ENCODE results near the gene MACROD2. TPM values are rescaled to one million over a fixed set of nuclear protein-coding genes. Genes with fewer than 3 reads are reported as not detected.

The MACROD2 gene
- total and polyA plus RNA-seq, 2 experiments from 2014 or later = 2.8 to 4.3 TPM

DNA sequence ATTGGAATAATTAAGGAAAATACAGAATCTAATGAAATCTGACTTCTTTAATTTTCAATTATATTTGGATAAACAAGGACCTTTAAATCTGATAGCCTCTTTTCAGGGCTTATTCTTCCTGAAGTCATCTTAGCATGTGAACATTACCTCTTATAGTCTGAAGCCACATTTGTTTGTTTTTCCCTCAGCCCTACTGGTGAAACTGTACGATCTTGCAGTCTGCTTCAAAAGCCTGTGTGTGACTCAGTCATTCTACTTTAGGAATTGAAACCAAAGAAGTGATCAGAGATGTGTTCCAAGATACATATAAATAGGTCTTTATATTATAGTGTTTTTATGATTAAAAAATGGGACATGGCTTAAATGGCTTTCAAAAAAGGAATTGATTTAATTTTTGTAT, 67.5 kb downstream of the MACROD2 start:
- DNase-seq (ENCODE audit: low spot score) (no peak), ATAC-seq (no peak)
- H3F3A ChIP-seq (replicated peaks; ENCODE audit: low read depth) = no peaks in the 10 kb centered on the region
- H3K27me3 Mint-ChIP-seq (ENCODE audit: insufficient read depth, low read depth, poor library complexity) = no peaks in the 10 kb centered on the region
- no peaks in the 10 kb centered on the region for H3K27me3 ChIP-seq (ENCODE audit: insufficient read depth)
- no peak overlapping the region for H3K27ac ChIP-seq (ENCODE audit: low read depth)
- H3K4me1 ChIP-seq (ENCODE audit: insufficient read depth) = no peaks in the 10 kb centered on the region; the same call in 1 of the 2 replicates
- H2AFZ ChIP-seq = no peak overlapping the region
- no peaks in the 10 kb centered on the region for H3K36me3 Mint-ChIP-seq (ENCODE audit: low read depth)
- no peak overlapping the region for H3K4me3 Mint-ChIP-seq
- no peaks in the 10 kb centered on the region for H3K9me3 Mint-ChIP-seq
- no peaks in the 10 kb centered on the region for H3K79me2 ChIP-seq (replicated peaks; ENCODE audit: insufficient read depth)
- no peaks in the 10 kb centered on the region for H3K9me2 ChIP-seq (ENCODE audit: insufficient read depth)
- no peak for TF ChIP-seq CREB1 (CRISPR knock-in tag; IDR thresholded peaks at IDR 0.05; ENCODE audit: low read depth)
- no peak for TF ChIP-seq POLR2AphosphoS5 (IDR thresholded peaks at IDR 0.05; ENCODE audit: low read depth)
- no peak for TF ChIP-seq EZH2 (IDR thresholded peaks at IDR 0.05; ENCODE audit: low read depth, unreplicated experiment)
- no peak for TF ChIP-seq ZNF331 (CRISPR knock-in tag; IDR thresholded peaks at IDR 0.05; ENCODE audit: low read depth)
- TF ChIP-seq, protein P1, sequence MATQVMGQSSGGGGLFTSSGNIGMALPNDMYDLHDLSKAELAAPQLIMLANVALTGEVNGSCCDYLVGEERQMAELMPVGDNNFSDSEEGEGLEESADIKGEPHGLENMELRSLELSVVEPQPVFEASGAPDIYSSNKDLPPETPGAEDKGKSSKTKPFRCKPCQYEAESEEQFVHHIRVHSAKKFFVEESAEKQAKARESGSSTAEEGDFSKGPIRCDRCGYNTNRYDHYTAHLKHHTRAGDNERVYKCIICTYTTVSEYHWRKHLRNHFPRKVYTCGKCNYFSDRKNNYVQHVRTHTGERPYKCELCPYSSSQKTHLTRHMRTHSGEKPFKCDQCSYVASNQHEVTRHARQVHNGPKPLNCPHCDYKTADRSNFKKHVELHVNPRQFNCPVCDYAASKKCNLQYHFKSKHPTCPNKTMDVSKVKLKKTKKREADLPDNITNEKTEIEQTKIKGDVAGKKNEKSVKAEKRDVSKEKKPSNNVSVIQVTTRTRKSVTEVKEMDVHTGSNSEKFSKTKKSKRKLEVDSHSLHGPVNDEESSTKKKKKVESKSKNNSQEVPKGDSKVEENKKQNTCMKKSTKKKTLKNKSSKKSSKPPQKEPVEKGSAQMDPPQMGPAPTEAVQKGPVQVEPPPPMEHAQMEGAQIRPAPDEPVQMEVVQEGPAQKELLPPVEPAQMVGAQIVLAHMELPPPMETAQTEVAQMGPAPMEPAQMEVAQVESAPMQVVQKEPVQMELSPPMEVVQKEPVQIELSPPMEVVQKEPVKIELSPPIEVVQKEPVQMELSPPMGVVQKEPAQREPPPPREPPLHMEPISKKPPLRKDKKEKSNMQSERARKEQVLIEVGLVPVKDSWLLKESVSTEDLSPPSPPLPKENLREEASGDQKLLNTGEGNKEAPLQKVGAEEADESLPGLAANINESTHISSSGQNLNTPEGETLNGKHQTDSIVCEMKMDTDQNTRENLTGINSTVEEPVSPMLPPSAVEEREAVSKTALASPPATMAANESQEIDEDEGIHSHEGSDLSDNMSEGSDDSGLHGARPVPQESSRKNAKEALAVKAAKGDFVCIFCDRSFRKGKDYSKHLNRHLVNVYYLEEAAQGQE (IDR thresholded peaks at IDR 0.05; ENCODE audit: unreplicated experiment) = no peak
- TF ChIP-seq STAT1 (IDR thresholded peaks at IDR 0.05; ENCODE audit: unreplicated experiment) = no peak
- no peak for TF ChIP-seq ZNF114 (CRISPR knock-in tag; IDR thresholded peaks at IDR 0.05)
- no peak for TF ChIP-seq JUNB (IDR thresholded peaks at IDR 0.05; ENCODE audit: unreplicated experiment)
- TF ChIP-seq, protein P2, sequence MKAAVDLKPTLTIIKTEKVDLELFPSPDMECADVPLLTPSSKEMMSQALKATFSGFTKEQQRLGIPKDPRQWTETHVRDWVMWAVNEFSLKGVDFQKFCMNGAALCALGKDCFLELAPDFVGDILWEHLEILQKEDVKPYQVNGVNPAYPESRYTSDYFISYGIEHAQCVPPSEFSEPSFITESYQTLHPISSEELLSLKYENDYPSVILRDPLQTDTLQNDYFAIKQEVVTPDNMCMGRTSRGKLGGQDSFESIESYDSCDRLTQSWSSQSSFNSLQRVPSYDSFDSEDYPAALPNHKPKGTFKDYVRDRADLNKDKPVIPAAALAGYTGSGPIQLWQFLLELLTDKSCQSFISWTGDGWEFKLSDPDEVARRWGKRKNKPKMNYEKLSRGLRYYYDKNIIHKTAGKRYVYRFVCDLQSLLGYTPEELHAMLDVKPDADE (IDR thresholded peaks at IDR 0.05) = no peak
- TF ChIP-seq, protein P3, sequence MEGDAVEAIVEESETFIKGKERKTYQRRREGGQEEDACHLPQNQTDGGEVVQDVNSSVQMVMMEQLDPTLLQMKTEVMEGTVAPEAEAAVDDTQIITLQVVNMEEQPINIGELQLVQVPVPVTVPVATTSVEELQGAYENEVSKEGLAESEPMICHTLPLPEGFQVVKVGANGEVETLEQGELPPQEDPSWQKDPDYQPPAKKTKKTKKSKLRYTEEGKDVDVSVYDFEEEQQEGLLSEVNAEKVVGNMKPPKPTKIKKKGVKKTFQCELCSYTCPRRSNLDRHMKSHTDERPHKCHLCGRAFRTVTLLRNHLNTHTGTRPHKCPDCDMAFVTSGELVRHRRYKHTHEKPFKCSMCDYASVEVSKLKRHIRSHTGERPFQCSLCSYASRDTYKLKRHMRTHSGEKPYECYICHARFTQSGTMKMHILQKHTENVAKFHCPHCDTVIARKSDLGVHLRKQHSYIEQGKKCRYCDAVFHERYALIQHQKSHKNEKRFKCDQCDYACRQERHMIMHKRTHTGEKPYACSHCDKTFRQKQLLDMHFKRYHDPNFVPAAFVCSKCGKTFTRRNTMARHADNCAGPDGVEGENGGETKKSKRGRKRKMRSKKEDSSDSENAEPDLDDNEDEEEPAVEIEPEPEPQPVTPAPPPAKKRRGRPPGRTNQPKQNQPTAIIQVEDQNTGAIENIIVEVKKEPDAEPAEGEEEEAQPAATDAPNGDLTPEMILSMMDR (conservative IDR thresholded peaks at IDR 0.05; ENCODE audit: low read depth in 2 of 2) = no peak
- TF ChIP-seq EZH2phosphoT487 (IDR thresholded peaks at IDR 0.05; ENCODE audit: unreplicated experiment) = no peak
- TF ChIP-seq NANOG (IDR thresholded peaks at IDR 0.05; ENCODE audit: borderline replicate concordance) = no peak
- TF ChIP-seq, protein P4, sequence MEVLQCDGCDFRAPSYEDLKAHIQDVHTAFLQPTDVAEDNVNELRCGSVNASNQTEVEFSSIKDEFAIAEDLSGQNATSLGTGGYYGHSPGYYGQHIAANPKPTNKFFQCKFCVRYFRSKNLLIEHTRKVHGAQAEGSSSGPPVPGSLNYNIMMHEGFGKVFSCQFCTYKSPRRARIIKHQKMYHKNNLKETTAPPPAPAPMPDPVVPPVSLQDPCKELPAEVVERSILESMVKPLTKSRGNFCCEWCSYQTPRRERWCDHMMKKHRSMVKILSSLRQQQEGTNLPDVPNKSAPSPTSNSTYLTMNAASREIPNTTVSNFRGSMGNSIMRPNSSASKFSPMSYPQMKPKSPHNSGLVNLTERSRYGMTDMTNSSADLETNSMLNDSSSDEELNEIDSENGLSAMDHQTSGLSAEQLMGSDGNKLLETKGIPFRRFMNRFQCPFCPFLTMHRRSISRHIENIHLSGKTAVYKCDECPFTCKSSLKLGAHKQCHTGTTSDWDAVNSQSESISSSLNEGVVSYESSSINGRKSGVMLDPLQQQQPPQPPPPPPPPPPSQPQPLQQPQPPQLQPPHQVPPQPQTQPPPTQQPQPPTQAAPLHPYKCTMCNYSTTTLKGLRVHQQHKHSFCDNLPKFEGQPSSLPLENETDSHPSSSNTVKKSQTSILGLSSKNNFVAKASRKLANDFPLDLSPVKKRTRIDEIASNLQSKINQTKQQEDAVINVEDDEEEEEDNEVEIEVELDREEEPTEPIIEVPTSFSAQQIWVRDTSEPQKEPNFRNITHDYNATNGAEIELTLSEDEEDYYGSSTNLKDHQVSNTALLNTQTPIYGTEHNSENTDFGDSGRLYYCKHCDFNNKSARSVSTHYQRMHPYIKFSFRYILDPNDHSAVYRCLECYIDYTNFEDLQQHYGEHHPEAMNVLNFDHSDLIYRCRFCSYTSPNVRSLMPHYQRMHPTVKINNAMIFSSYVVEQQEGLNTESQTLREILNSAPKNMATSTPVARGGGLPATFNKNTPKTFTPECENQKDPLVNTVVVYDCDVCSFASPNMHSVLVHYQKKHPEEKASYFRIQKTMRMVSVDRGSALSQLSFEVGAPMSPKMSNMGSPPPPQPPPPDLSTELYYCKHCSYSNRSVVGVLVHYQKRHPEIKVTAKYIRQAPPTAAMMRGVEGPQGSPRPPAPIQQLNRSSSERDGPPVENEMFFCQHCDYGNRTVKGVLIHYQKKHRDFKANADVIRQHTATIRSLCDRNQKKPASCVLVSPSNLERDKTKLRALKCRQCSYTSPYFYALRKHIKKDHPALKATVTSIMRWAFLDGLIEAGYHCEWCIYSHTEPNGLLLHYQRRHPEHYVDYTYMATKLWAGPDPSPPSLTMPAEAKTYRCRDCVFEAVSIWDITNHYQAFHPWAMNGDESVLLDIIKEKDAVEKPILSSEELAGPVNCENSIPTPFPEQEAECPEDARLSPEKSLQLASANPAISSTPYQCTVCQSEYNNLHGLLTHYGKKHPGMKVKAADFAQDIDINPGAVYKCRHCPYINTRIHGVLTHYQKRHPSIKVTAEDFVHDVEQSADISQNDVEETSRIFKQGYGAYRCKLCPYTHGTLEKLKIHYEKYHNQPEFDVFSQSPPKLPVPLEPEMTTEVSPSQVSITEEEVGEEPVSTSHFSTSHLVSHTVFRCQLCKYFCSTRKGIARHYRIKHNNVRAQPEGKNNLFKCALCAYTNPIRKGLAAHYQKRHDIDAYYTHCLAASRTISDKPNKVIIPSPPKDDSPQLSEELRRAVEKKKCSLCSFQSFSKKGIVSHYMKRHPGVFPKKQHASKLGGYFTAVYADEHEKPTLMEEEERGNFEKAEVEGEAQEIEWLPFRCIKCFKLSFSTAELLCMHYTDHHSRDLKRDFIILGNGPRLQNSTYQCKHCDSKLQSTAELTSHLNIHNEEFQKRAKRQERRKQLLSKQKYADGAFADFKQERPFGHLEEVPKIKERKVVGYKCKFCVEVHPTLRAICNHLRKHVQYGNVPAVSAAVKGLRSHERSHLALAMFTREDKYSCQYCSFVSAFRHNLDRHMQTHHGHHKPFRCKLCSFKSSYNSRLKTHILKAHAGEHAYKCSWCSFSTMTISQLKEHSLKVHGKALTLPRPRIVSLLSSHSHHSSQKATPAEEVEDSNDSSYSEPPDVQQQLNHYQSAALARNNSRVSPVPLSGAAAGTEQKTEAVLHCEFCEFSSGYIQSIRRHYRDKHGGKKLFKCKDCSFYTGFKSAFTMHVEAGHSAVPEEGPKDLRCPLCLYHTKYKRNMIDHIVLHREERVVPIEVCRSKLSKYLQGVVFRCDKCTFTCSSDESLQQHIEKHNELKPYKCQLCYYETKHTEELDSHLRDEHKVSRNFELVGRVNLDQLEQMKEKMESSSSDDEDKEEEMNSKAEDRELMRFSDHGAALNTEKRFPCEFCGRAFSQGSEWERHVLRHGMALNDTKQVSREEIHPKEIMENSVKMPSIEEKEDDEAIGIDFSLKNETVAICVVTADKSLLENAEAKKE (CRISPR knock-in tag; IDR thresholded peaks at IDR 0.05) = no peak
- H3K36me3 ChIP-seq (ENCODE audit: insufficient read depth) = no peaks in the 10 kb centered on the region
- H4K20me1 ChIP-seq (replicated peaks; ENCODE audit: insufficient read depth) = no peaks in the 10 kb centered on the region
- no peak overlapping the region for H3K4me3 ChIP-seq
- H3K27ac Mint-ChIP-seq = no peak overlapping the region
- H3K4me1 Mint-ChIP-seq = peaks cover 3% of the 10 kb centered on the region; the same call in 2 of the 3 replicates
- no peak overlapping the region for H3K4me2 ChIP-seq

Data from GM23338 (cell line).